Naive thymus-derived CD8-positive, alpha-beta T cell (primary cell): Measurements from ENCODE around the gene ATP6V1G2. TPM values are rescaled to one million over a fixed set of nuclear protein-coding genes. Genes with fewer than 3 reads are reported as not detected.
A peak's percentile ranks its signal among the peaks of the same experiment; 100 is the strongest.
"Not testable (repeated sequence)": the region's sequence is repeated elsewhere in the genome, so short reads cannot be mapped to it uniquely, and the experiment has no call there.

ENCODE experiments used
- ATAC-seq, 2 donors: fragments of 150-1000 bp; cut with Tn5 transposase in 1 of 2; sonication (Bioruptor Pico), chemical (Tn5 transposase) in 1 of 2; 1 replicate in 1 of 2; 2 replicates in 1 of 2; pipeline ENCODE4 v1.10.0; 2021; ENCODE audit warnings: mild to moderate bottlenecking in 2 of 2, moderate library complexity in 2 of 2
- POLR2A ChIA-PET: fragments of 350-600 bp; sonication (Branson Sonifier 250); formaldehyde crosslinking; loops from one replicate; lab custom pipeline; 2021; ENCODE audit warnings: antibody characterized with exemption; lab: Charles Lee
- DNase-seq, 10 donors: peaks; one replicate each; pipeline versions ENCODE4 v3.0.0 to v3.0.0-alpha.2; 2020 to 2022
- H3K27ac Mint-ChIP-seq, 10 donors: one replicate each; pipeline ENCODE4 v1.8.0; 2020 to 2022; ENCODE audit warnings: mild to moderate bottlenecking in 10 of 10, mixed read lengths in 10 of 10, moderate library complexity in 4 of 10, inconsistent platforms in 1 of 10
- H3K27me3 Mint-ChIP-seq, 5 donors: one replicate each; pipeline ENCODE4 v1.8.0; 2021 to 2022; ENCODE audit warnings: mixed read lengths in 5 of 5
- H3K36me3 Mint-ChIP-seq, 3 donors: one replicate each; pipeline ENCODE4 v1.8.0; 2020 to 2022; ENCODE audit warnings: mixed read lengths in 3 of 3, mild to moderate bottlenecking in 2 of 3, inconsistent platforms in 1 of 3
- H3K4me1 Mint-ChIP-seq, 4 donors: one replicate each; pipeline ENCODE4 v1.8.0; 2021 to 2022; ENCODE audit warnings: mixed read lengths in 4 of 4
- H3K4me3 Mint-ChIP-seq, 10 donors: one replicate each; pipeline ENCODE4 v1.8.0; 2020 to 2022; ENCODE audit warnings: mild to moderate bottlenecking in 10 of 10, mixed read lengths in 10 of 10, moderate library complexity in 6 of 10, inconsistent platforms in 1 of 10
- H3K9me3 Mint-ChIP-seq, 9 donors: one replicate each; pipeline ENCODE4 v1.8.0; 2020 to 2022; ENCODE audit warnings: mixed read lengths in 9 of 9, mild to moderate bottlenecking in 3 of 9, inconsistent platforms in 1 of 9, moderate library complexity in 1 of 9
- polyA plus RNA-seq, 3 donors: library from polyadenylated mRNA; unstranded; fragments of 300-500 nt; fragmentation: Illumina TruSeq; gene quantifications; one replicate each; pipeline ENCODE4 v1.2.3, GENCODE V29; 2021
- total RNA-seq, 8 experiments: library from RNA in 2 of 8; stranded (reverse) in 2 of 8; gene quantifications; one replicate each; pipeline ENCODE4 v1.2.3 and lab custom pipeline; 2021 to 2026

ATP6V1G2 gene
- total and polyA plus RNA-seq, 5 experiments from 2014 or later: 0.55 to 7.9 (median 4.2) TPM; not detected in 1

DNA sequence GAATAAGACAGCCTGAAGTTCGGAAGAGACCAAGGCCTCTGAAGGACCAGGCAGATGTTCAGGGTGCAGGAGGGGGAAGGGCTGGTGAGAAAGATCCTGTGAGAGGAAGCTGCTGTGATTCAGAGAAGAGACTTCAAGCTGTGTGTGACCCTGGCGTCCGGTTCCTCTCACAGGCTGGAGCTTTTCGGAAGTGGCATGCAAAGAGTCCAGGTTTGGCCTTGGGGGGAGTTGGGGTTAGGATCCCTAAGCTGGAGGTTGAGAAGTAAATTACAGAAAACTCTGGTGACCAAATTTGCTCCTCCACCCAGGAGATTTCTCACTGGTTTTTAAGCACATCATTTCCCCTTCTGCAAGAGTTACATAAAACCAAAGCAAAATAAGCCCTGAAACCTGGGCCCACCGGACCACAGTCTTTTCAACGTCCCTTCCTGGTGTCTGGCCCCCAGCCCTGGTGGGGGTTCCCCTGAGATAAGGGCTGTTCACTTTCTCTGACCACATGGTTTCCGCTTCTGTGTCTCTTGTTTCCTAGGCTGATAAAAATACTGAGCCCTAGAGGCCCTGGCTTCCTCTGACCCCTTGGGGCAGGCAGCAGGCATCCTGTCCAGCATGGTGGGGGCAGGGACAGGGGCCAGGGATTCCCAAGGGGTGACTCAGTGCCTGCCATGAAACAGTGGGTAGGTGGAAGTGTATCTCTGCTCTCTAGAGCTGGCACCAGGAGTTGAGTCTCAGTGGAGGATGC lies 13.7 kb upstream of the ATP6V1G2 start:
- Mint-ChIP-seq H3K9me3 (no peaks in the 10 kb centered on the region), H3K27me3 (no peaks in the 10 kb centered on the region), H3K4me3 (peak overlapping the region; percentile 20 to 90 (median 80)), H3K27ac (peak overlapping the region; percentile 65 to 91 (median 88)), H3K4me1 (peaks cover 42 to 84% (median 68%) of the 10 kb centered on the region in 4 donors), H3K36me3 (peaks cover 3 to 53% (median 9%) of the 10 kb centered on the region in 3 donors)
- ATAC-seq (peak; percentile 46 to 55), DNase-seq (peak in 3 of 10 donors; percentile 22 to 53 (median 50))
- POLR2A ChIA-PET: interaction anchor here (1.0 to 34.2 kb wide), 5 partner anchors 10 to 105 kb away, joined by 3 to 1584 read pairs (median 7); partner anchors contain the start of genes DDX39B, GPANK1, LST1 and LTA

DNA sequence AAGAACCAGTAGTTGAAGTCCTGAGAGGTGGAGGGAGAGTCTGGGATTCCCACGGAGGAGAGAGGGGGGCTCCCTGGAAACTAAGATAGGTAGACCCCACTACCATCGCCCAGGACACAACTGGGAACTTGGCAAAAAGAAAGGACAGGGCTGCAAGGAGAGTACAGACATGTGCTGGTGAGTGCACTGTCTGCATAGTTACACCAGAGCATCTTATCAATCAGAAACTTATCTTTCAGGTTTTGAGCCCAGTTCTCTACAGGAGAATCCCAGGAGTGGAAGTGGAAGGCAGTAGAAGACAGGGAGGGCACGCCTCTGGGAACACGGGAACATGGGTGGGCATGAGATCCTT lies 13.2 kb upstream of the ATP6V1G2 start:
- H3K9me3 Mint-ChIP-seq: no peaks in the 10 kb centered on the region
- peak overlapping the region; percentile 20 to 90 (median 80) for H3K4me3 Mint-ChIP-seq
- DNase-seq: peak in 1 of 10 donors; percentile 19
- H3K4me1 Mint-ChIP-seq: peaks cover 40 to 82% (median 63%) of the 10 kb centered on the region in 4 donors
- POLR2A ChIA-PET: interaction anchor here (0.9 to 34.2 kb wide), 7 partner anchors 9 to 300 kb away, joined by 3 to 1584 read pairs (median 4); partner anchors contain the start of genes ABHD16A, DDX39B, GPANK1 and LST1
- no peaks in the 10 kb centered on the region for H3K27me3 Mint-ChIP-seq
- H3K27ac Mint-ChIP-seq: peak overlapping the region; percentile 65 to 91 (median 88)
- peak; percentile 20 to 23 for ATAC-seq
- H3K36me3 Mint-ChIP-seq: peaks cover 3 to 49% (median 9%) of the 10 kb centered on the region in 3 donors

DNA sequence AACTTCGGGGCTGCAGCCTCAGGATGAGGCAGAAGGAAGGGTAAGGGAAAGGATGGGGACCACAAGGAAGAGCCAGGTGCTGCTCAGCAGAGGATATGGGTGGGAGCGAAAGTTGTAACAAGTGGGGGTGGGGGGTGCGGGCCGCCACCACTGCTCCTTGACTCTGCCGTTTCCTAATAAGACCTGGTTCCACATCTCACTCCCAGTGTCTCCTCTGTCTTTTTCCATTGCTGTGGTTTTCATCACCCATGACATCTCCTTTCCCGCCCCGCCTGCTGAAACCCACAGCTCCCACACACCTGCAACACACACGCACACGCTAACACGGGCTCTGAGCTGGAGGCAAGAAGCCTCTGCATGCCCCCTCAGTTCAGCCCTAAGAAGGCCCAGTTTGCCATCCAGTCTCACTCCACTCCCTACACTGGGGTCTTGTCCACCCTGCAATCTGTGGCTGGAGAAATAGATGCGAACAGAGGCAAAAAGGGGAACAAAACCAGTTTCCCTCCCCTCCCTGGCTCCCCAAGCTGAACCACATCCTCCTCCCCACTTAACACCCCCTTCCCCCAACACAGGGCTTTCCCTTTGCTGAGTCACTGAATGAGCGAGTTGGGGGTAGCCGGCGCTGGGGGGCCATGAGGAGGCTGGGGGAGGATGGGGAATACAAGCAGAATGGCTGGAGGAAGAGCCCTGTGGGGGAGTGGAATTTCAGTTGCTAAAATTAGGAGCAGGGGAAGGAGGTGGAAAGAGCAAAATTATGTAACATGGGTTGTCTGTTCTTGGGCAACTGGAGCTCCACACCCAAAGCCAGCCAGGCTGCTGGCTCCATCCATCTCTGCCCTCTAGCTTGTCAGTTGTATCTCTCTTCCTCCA lies 12.5 kb upstream of the ATP6V1G2 start:
- H3K27me3 Mint-ChIP-seq: no peaks in the 10 kb centered on the region
- H3K27ac Mint-ChIP-seq: peak overlapping the region; percentile 65 to 91 (median 87)
- peaks cover 3 to 45% (median 7%) of the 10 kb centered on the region in 3 donors for H3K36me3 Mint-ChIP-seq
- peaks cover 38 to 81% (median 60%) of the 10 kb centered on the region in 4 donors for H3K4me1 Mint-ChIP-seq
- peak overlapping the region; percentile 69 to 90 (median 80) for H3K4me3 Mint-ChIP-seq
- DNase-seq: peak in 7 of 10 donors; percentile 36 to 74 (median 60)
- no peaks in the 10 kb centered on the region for H3K9me3 Mint-ChIP-seq
- peak; percentile 75 to 86 for ATAC-seq
- POLR2A ChIA-PET: interaction anchor here (0.9 to 34.2 kb wide), 10 partner anchors 9 to 301 kb away, joined by 3 to 1584 read pairs (median 4); partner anchors contain the start of genes ABHD16A, AIF1, ATP6V1G2 and DDX39B

DNA sequence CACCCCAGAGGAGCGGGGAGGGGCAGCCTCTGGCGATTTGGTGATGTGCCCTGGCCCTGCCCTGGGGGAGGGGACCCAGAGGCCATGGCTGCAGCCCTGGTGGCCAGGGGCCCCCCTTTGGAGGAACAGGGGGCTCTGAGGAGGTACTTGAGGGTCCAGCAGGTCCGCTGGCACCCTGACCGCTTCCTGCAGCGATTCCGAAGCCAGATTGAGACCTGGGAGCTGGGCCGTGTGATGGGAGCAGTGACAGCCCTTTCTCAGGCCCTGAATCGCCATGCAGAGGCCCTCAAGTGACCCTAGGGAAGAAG lies 11.9 kb upstream of the ATP6V1G2 start:
- Mint-ChIP-seq H3K27me3 (no peaks in the 10 kb centered on the region), H3K27ac (peak overlapping the region in 5 of 10 donors; percentile 65 to 90 (median 88)), H3K4me1 (peaks cover 37 to 76% (median 57%) of the 10 kb centered on the region in 4 donors), H3K4me3 (peak overlapping the region; percentile 68 to 90 (median 76)), H3K9me3 (no peaks in the 10 kb centered on the region), H3K36me3 (peaks cover 3 to 40% (median 6%) of the 10 kb centered on the region in 3 donors)
- ATAC-seq (no peak), DNase-seq (no peak)
- POLR2A ChIA-PET: interaction anchor here (0.9 to 34.2 kb wide), 6 partner anchors 11 to 145 kb away, joined by 3 to 1584 read pairs (median 4); partner anchors contain the start of genes ABHD16A, AIF1, ATP6V1G2 and DDX39B

DNA sequence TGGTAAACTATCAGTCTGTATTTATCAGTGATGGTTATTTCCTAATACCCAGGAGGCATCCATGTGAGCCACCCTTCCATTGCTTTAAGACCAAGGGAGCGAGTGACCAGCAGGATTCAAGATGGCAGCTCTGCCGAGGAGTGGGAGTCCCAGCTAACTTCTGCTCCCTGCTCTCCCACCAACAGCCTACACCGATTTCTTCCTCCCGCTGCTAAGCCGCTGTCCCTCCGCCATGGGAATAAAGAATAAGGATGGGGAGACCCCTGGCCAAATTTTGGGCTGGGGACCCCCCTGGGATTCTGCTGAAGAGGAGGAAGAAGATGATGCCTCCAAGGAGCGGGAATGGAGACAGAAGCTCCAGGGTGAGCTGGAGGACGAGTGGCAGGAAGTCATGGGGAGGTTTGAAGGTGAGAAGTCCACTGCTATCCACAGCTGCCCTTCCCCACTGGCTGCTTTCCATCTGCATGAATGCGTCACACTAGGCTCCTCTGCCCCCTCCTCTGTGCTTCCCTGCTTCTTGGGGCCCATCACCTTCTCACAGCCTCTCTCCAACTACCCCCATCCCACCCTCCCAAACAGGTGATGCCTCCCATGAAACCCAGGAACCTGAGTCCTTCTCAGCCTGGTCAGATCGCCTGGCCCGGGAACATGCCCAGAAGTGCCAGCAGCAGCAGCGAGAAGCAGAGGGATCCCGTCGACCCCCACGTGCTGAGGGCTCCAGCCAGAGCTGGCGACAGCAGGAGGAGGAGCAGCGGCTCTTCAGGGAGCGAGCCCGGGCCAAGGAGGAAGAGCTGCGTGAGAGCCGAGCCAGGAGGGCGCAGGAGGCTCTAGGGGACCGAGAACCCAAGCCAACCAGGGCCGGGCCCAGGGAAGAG lies 11.3 kb upstream of the ATP6V1G2 start:
- peak in 1 of 10 donors; percentile 32 for DNase-seq
- POLR2A ChIA-PET: interaction anchor here (1.0 to 34.2 kb wide), 3 partner anchors 10 to 28 kb away, joined by 3 to 1584 read pairs (median 6); partner anchors contain the start of genes ATP6V1G2, LST1, LTA and LTB
- Mint-ChIP-seq H3K27me3 (no peaks in the 10 kb centered on the region), H3K27ac (peak overlapping the region in 3 of 10 donors; percentile 13 to 88 (median 51)), H3K9me3 (no peaks in the 10 kb centered on the region), H3K4me3 (peak overlapping the region in 8 of 10 donors; percentile 13 to 75 (median 31)), H3K4me1 (peaks cover 32 to 70% (median 57%) of the 10 kb centered on the region in 4 donors), H3K36me3 (peaks cover 3 to 38% (median 6%) of the 10 kb centered on the region in 3 donors)
- no peak for ATAC-seq

DNA sequence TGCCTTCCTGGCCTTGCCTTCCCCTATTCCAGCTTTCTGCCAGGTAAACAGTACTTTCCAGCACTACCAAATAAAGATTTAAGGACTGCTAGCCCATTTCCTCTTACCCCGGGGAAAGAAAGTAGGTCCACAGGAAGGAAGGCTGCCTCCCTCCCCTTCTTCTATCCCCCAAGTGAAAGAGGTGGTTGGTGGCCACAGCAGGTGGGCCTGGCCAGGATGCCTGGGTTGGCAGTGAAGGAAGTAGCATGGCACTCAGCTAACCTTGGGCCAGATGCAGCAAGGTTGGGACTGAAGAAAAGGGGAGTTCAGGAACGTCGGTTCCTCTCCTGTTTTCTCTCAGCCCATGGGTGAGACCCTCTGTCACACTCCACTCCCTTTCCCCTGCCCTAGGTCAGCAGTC lies 9.9 kb upstream of the ATP6V1G2 start:
- H3K27me3 Mint-ChIP-seq: no peaks in the 10 kb centered on the region
- ATAC-seq (no peak), DNase-seq (no peak)
- peak overlapping the region in 2 of 10 donors; percentile 9 to 15 for H3K27ac Mint-ChIP-seq
- H3K36me3 Mint-ChIP-seq: peaks cover 3 to 30% (median 6%) of the 10 kb centered on the region in 3 donors
- H3K9me3 Mint-ChIP-seq: no peaks in the 10 kb centered on the region
- POLR2A ChIA-PET: interaction anchor here (0.7 to 34.2 kb wide), 2 partner anchors 29 to 92 kb away, joined by 3 to 1584 read pairs; partner anchors contain the start of genes LST1, LTA, LTB and NCR3
- peaks cover 29 to 64% (median 53%) of the 10 kb centered on the region in 4 donors for H3K4me1 Mint-ChIP-seq
- peak overlapping the region in 1 of 10 donors; percentile 20 for H3K4me3 Mint-ChIP-seq

DNA sequence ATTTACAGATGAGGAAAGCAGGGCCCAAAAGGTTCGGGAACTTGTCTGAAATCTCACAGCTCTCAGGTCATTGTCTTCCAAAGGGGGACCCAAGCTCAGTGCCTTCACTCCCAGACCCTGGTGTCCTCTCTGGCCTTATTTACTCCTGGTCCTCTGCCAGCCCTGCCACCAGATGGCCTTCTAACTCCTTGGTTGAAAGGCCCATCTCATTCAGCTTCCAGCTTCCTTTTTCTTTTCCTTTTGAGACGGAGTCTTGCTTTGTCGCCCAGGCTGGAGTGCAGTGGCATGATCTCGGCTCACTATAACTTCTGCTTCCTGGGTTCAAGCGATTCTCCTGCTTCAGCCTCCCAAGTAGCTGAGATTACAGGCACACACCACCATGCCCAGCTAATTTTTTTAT lies 5.0 kb upstream of the ATP6V1G2 start:
- H3K4me3 Mint-ChIP-seq: peak overlapping the region in 1 of 10 donors; percentile 48
- not testable (repeated sequence) for H3K9me3 Mint-ChIP-seq
- ATAC-seq: peak in 1 of 2 donors; percentile 15

DNA sequence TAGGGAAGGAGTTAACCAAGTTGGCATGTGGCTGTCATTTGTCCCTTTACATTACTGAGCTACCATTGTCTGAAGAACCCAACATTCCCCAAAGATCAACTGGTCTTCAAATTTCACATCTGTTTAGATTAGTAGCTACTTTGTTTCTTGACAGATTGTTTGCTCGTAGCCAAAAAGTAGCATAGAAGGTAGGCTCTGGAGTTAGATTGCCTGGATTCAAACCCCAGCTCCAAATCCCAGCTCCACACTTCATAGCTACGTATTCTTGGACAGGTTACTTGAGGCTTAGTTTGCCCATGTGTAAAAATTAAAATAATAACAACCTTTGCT lies 2.1 kb upstream of the ATP6V1G2 start:
- Mint-ChIP-seq H3K4me1 (peaks cover 16 to 41% (median 33%) of the 10 kb centered on the region in 4 donors), H3K4me3 (peak overlapping the region in 3 of 10 donors; percentile 34 to 82 (median 41))

More for the DNA sequence above, 5.0 kb upstream of the ATP6V1G2 start:
- POLR2A ChIA-PET: interaction anchor here (0.8 to 8.8 kb wide), 11 partner anchors 9 to 1300 kb away, joined by 3 to 155 read pairs (median 5); partner anchors contain the start of genes DDX39B, LTB and TNF
- Mint-ChIP-seq H3K4me1 (peaks cover 17 to 46% (median 34%) of the 10 kb centered on the region in 4 donors), H3K27ac (peak overlapping the region in 6 of 10 donors; percentile 7 to 77 (median 72))
- not testable (repeated sequence) for H3K27me3 Mint-ChIP-seq, H3K36me3 Mint-ChIP-seq
- peak in 9 of 10 donors; percentile 45 to 82 (median 55) for DNase-seq

DNA sequence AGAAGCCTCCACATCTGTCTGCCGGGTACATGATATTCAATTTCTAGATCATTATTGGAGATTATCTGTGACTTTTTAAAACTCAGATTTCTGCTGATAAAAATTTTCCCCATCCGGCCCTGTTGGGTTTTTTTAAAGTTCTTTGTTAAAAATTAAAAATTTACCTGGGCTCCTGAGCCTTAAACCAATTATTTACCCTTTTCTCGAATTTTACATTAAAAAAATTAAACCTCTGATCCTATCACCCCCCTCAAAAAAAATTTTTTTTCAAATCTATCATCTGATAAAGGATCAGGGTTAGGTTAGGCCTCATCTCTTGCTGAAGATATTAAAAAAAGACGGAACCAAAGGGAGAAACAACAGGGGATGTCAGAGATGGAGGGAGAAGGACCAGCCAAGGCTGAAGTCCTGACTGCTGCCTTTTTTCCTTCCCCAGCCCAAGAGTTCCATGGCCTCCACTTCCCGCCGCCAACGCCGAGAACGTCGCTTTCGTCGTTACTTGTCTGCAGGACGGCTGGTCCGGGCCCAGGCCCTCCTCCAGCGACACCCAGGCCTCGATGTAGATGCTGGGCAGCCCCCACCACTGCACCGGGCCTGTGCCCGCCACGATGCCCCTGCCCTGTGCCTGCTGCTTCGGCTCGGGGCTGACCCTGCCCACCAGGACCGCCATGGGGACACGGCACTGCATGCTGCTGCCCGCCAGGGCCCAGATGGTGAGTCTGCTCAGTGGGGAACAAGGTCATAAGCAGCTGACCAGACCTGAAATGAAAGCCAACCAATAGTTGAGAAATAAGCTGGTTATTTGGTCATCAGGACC lies 1.5 kb upstream of the ATP6V1G2 start:
- Mint-ChIP-seq H3K4me1 (peaks cover 16 to 46% (median 36%) of the 10 kb centered on the region in 4 donors), H3K27ac (peak overlapping the region; percentile 87 to 99 (median 96)), H3K9me3 (no peaks in the 10 kb centered on the region), H3K36me3 (no peaks in the 10 kb centered on the region), H3K27me3 (no peaks in the 10 kb centered on the region), H3K4me3 (peak overlapping the region; percentile 82 to 98 (median 92))
- no peak for ATAC-seq
- POLR2A ChIA-PET: interaction anchor here (0.6 to 8.8 kb wide), 11 partner anchors 11 to 117 kb away, joined by 3 to 155 read pairs (median 4); partner anchors contain the start of genes GPANK1, LTB, MICB and NCR3
- DNase-seq: no peak

More for the DNA sequence above, 2.1 kb upstream of the ATP6V1G2 start:
- Mint-ChIP-seq H3K9me3 (no peaks in the 10 kb centered on the region), H3K27me3 (no peaks in the 10 kb centered on the region), H3K36me3 (peaks cover 0 to 3% (median 0%) of the 10 kb centered on the region in 3 donors), H3K27ac (peak overlapping the region in 9 of 10 donors; percentile 35 to 97 (median 84))
- POLR2A ChIA-PET: interaction anchor here (0.6 to 8.8 kb wide), 7 partner anchors 10 to 51 kb away, joined by 3 to 155 read pairs (median 6); partner anchors contain the start of genes LTB, MICB and TNF
- DNase-seq: no peak
- ATAC-seq: no peak
